ENCODE results near the gene SLC9B2. TPM values are rescaled to one million over a fixed set of nuclear protein-coding genes. Genes with fewer than 3 reads are reported as not detected.

The SLC9B2 gene
- total and polyA plus RNA-seq, 2 experiments from 2014 or later, result 4.4 to 13.0 TPM

DNA sequence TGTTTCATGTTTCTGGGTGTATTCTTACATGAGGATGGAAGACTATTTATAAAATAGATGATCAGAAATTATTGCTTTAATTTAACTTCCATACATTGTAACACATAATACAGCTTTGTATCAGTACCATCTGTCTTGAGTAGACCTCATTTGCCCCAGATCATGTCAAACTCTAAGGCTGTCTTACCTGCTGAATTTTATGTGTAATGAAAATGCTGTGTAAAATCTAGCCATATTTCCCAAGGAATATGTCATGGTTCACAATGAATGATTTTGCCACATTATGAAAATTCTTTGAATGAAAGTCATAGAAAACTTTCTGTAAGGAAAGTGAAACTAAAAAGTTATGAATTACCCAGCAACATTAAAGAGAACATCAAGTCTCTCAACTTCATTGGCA, 15.7 kb upstream of the SLC9B2 start:
- TF ChIP-seq EZH2phosphoT487 (IDR thresholded peaks at IDR 0.05; ENCODE audit: unreplicated experiment), result no peak
- no peak for TF ChIP-seq JUNB (IDR thresholded peaks at IDR 0.05; ENCODE audit: unreplicated experiment)
- TF ChIP-seq, protein P1, sequence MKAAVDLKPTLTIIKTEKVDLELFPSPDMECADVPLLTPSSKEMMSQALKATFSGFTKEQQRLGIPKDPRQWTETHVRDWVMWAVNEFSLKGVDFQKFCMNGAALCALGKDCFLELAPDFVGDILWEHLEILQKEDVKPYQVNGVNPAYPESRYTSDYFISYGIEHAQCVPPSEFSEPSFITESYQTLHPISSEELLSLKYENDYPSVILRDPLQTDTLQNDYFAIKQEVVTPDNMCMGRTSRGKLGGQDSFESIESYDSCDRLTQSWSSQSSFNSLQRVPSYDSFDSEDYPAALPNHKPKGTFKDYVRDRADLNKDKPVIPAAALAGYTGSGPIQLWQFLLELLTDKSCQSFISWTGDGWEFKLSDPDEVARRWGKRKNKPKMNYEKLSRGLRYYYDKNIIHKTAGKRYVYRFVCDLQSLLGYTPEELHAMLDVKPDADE (IDR thresholded peaks at IDR 0.05), result no peak
- no peak for TF ChIP-seq STAT1 (IDR thresholded peaks at IDR 0.05; ENCODE audit: unreplicated experiment)
- TF ChIP-seq EZH2 (IDR thresholded peaks at IDR 0.05; ENCODE audit: low read depth, unreplicated experiment), result no peak
- TF ChIP-seq ZNF114 (CRISPR knock-in tag; IDR thresholded peaks at IDR 0.05), result no peak
- no peak for TF ChIP-seq NANOG (IDR thresholded peaks at IDR 0.05; ENCODE audit: borderline replicate concordance)
- TF ChIP-seq, protein P2, sequence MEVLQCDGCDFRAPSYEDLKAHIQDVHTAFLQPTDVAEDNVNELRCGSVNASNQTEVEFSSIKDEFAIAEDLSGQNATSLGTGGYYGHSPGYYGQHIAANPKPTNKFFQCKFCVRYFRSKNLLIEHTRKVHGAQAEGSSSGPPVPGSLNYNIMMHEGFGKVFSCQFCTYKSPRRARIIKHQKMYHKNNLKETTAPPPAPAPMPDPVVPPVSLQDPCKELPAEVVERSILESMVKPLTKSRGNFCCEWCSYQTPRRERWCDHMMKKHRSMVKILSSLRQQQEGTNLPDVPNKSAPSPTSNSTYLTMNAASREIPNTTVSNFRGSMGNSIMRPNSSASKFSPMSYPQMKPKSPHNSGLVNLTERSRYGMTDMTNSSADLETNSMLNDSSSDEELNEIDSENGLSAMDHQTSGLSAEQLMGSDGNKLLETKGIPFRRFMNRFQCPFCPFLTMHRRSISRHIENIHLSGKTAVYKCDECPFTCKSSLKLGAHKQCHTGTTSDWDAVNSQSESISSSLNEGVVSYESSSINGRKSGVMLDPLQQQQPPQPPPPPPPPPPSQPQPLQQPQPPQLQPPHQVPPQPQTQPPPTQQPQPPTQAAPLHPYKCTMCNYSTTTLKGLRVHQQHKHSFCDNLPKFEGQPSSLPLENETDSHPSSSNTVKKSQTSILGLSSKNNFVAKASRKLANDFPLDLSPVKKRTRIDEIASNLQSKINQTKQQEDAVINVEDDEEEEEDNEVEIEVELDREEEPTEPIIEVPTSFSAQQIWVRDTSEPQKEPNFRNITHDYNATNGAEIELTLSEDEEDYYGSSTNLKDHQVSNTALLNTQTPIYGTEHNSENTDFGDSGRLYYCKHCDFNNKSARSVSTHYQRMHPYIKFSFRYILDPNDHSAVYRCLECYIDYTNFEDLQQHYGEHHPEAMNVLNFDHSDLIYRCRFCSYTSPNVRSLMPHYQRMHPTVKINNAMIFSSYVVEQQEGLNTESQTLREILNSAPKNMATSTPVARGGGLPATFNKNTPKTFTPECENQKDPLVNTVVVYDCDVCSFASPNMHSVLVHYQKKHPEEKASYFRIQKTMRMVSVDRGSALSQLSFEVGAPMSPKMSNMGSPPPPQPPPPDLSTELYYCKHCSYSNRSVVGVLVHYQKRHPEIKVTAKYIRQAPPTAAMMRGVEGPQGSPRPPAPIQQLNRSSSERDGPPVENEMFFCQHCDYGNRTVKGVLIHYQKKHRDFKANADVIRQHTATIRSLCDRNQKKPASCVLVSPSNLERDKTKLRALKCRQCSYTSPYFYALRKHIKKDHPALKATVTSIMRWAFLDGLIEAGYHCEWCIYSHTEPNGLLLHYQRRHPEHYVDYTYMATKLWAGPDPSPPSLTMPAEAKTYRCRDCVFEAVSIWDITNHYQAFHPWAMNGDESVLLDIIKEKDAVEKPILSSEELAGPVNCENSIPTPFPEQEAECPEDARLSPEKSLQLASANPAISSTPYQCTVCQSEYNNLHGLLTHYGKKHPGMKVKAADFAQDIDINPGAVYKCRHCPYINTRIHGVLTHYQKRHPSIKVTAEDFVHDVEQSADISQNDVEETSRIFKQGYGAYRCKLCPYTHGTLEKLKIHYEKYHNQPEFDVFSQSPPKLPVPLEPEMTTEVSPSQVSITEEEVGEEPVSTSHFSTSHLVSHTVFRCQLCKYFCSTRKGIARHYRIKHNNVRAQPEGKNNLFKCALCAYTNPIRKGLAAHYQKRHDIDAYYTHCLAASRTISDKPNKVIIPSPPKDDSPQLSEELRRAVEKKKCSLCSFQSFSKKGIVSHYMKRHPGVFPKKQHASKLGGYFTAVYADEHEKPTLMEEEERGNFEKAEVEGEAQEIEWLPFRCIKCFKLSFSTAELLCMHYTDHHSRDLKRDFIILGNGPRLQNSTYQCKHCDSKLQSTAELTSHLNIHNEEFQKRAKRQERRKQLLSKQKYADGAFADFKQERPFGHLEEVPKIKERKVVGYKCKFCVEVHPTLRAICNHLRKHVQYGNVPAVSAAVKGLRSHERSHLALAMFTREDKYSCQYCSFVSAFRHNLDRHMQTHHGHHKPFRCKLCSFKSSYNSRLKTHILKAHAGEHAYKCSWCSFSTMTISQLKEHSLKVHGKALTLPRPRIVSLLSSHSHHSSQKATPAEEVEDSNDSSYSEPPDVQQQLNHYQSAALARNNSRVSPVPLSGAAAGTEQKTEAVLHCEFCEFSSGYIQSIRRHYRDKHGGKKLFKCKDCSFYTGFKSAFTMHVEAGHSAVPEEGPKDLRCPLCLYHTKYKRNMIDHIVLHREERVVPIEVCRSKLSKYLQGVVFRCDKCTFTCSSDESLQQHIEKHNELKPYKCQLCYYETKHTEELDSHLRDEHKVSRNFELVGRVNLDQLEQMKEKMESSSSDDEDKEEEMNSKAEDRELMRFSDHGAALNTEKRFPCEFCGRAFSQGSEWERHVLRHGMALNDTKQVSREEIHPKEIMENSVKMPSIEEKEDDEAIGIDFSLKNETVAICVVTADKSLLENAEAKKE (CRISPR knock-in tag; IDR thresholded peaks at IDR 0.05), result no peak
- TF ChIP-seq ZNF331 (CRISPR knock-in tag; IDR thresholded peaks at IDR 0.05; ENCODE audit: low read depth), result no peak
- TF ChIP-seq, protein P3, sequence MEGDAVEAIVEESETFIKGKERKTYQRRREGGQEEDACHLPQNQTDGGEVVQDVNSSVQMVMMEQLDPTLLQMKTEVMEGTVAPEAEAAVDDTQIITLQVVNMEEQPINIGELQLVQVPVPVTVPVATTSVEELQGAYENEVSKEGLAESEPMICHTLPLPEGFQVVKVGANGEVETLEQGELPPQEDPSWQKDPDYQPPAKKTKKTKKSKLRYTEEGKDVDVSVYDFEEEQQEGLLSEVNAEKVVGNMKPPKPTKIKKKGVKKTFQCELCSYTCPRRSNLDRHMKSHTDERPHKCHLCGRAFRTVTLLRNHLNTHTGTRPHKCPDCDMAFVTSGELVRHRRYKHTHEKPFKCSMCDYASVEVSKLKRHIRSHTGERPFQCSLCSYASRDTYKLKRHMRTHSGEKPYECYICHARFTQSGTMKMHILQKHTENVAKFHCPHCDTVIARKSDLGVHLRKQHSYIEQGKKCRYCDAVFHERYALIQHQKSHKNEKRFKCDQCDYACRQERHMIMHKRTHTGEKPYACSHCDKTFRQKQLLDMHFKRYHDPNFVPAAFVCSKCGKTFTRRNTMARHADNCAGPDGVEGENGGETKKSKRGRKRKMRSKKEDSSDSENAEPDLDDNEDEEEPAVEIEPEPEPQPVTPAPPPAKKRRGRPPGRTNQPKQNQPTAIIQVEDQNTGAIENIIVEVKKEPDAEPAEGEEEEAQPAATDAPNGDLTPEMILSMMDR (conservative IDR thresholded peaks at IDR 0.05; ENCODE audit: low read depth in 2 of 2), result no peak
- no peak for TF ChIP-seq POLR2AphosphoS5 (IDR thresholded peaks at IDR 0.05; ENCODE audit: low read depth)
- Mint-ChIP-seq H3K36me3 (ENCODE audit: low read depth) (peaks cover 19% of the 10 kb centered on the region), H3K27ac (no peak overlapping the region), H3K4me3 (no peak overlapping the region), H3K4me1 (no peaks in the 10 kb centered on the region), H3K9me3 (no peaks in the 10 kb centered on the region), H3K27me3 (ENCODE audit: insufficient read depth, low read depth, poor library complexity) (peaks cover 2% of the 10 kb centered on the region)
- ATAC-seq, result no peak
- no peak overlapping the region for H2AFZ ChIP-seq
- H3K4me3 ChIP-seq, result no peak overlapping the region
- no peaks in the 10 kb centered on the region for H3K9me2 ChIP-seq (ENCODE audit: insufficient read depth)
- no peaks in the 10 kb centered on the region for H3F3A ChIP-seq (replicated peaks; ENCODE audit: low read depth)
- H3K4me1 ChIP-seq (ENCODE audit: insufficient read depth), result no peaks in the 10 kb centered on the region
- no peaks in the 10 kb centered on the region for H3K79me2 ChIP-seq (replicated peaks; ENCODE audit: insufficient read depth)
- H3K36me3 ChIP-seq (ENCODE audit: insufficient read depth), result peaks cover 7% of the 10 kb centered on the region
- DNase-seq (ENCODE audit: low spot score), result no peak
- no peak overlapping the region for H3K4me2 ChIP-seq
- no peaks in the 10 kb centered on the region for H4K20me1 ChIP-seq (replicated peaks; ENCODE audit: insufficient read depth)
- no peaks in the 10 kb centered on the region for H3K27me3 ChIP-seq (ENCODE audit: insufficient read depth)
- no peak overlapping the region for H3K27ac ChIP-seq (ENCODE audit: low read depth)
